COR-L47 (cell line): ENCODE results near the gene CAMKK2.
"Not testable (repeated sequence)": the region's sequence is repeated elsewhere in the genome, so short reads cannot be mapped to it uniquely, and the experiment has no call there.

Experiments used
- DNase-seq: peaks from one replicate; lab custom pipeline; 2025; lab: John Stamatoyannopoulos, UW

The CAMKK2 gene

GRCh38 chr12:121245951-121246350 is 50.6 kb downstream of the CAMKK2 start:
- DNase-seq = no peak

GRCh38 chr12:121245031-121245430 is 51.5 kb downstream of the CAMKK2 start:
- DNase-seq = no peak

- no peak for DNase-seq
Measured at GRCh38 chr12:121241156-121241970, 55.1 kb downstream of the CAMKK2 start.

- DNase-seq = no peak
Measured at GRCh38 chr12:121240484-121241101, 55.9 kb downstream of the CAMKK2 start.

- DNase-seq = no peak
Measured at GRCh38 chr12:121240062-121240420, 56.5 kb downstream of the CAMKK2 start.

GRCh38 chr12:121239351-121240061 is 57.0 kb downstream of the CAMKK2 start:
- DNase-seq = no peak

- peak; percentile 71 for DNase-seq
Measured at GRCh38 chr12:121238604-121239350, 57.7 kb downstream of the CAMKK2 start.

- no peak for DNase-seq
Measured at GRCh38 chr12:121238086-121238485, 58.4 kb downstream of the CAMKK2 start.

- no peak for DNase-seq
Measured at GRCh38 chr12:121237415-121237814, 59.1 kb downstream of the CAMKK2 start.

- no peak for DNase-seq
Measured at GRCh38 chr12:121236776-121237175, 59.7 kb downstream of the CAMKK2 start.

- DNase-seq = no peak
Measured at GRCh38 chr12:121233628-121234020, 62.9 kb downstream of the CAMKK2 start.

- no peak for DNase-seq
Measured at GRCh38 chr12:121232977-121233627, 63.4 kb downstream of the CAMKK2 start.

GRCh38 chr12:121232163-121232562 is 64.3 kb downstream of the CAMKK2 start:
- DNase-seq = no peak

GRCh38 chr12:121230538-121230907 is 66.0 kb downstream of the CAMKK2 start:
- DNase-seq = no peak

GRCh38 chr12:121229826-121230537 is 66.5 kb downstream of the CAMKK2 start:
- DNase-seq = peak; percentile 41

- DNase-seq = no peak
Measured at GRCh38 chr12:121228919-121229665, 67.4 kb downstream of the CAMKK2 start.

GRCh38 chr12:121227294-121227693 is 69.2 kb downstream of the CAMKK2 start:
- DNase-seq = no peak

GRCh38 chr12:121226871-121227270 is 69.6 kb downstream of the CAMKK2 start:
- not testable (repeated sequence) for DNase-seq

- no peak for DNase-seq
Measured at GRCh38 chr12:121226399-121226798, 70.1 kb downstream of the CAMKK2 start.

- no peak for DNase-seq
Measured at GRCh38 chr12:121224591-121224990, 71.9 kb downstream of the CAMKK2 start.
